HG03342 (cell line): ENCODE measurements around the gene TFDP1.
"Not testable (repeated sequence)": the region's sequence is repeated elsewhere in the genome, so short reads cannot be mapped to it uniquely, and the experiment has no call there.

ENCODE experiments used
- ATAC-seq: cut with Tn5 transposase; IDR thresholded peaks from one replicate; pipeline ENCODE4 v1.9.1; 2021; ENCODE audit warnings: mild to moderate bottlenecking, moderate library complexity; ENCODE audit not compliant: unreplicated experiment

Gene TFDP1

DNA sequence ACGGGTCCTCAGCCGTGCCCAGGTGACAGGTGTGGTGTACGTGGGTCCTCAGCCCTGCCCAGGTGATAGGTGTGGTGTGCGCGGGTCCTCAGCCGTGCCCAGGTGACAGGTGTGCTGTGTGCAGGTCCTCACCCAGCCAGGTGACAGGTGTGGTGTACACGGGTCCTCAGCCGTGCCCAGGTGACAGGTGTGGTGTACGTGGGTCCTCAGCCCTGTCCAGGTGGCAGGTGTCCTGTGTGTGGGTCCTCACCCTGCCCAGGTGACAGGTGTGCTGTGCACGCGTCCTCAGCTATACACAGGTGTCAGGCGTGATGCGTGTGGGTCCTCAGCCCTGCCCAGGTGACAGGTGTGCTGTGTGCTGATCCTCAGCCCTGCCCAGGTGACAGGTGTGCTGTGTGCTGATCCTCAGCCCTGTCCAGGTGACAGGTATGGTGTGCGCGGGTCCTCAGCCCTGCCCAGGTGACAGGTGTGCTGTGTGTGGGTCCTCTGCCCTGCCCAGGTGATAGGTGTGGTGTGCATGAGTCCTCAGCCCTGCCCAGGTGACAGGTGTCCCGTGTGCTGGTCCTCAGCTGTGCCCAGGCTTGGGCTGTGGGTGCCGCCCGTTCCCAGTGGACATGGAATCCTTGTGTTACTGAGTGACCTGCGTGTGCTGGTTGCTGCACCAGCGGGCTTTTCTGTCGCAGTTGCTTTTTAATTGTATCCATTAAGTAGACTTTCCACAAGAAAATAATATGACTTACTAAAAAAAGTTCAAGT, 9.7 kb downstream of the TFDP1 start:
- ATAC-seq: not testable (repeated sequence)

DNA sequence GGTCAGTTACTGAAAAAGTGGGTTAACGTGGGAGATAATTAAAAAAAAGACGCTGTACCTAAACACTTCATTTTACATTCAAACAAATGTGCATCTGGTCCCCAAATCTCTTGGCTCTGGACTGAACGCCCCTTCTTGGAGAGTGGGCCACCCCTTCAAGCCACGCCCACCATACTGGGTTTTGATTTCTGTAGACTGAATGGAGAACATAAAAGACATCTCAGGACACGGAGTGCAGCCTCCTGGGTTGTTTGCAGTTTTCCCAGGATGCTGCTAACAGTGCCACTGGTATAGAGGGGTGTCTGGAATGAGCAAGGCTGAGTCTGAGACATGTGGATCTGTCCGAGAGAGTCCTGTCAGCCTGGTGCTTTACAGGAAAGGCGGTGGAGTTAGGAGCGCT, 10.6 kb downstream of the TFDP1 start:
- ATAC-seq: no peak

DNA sequence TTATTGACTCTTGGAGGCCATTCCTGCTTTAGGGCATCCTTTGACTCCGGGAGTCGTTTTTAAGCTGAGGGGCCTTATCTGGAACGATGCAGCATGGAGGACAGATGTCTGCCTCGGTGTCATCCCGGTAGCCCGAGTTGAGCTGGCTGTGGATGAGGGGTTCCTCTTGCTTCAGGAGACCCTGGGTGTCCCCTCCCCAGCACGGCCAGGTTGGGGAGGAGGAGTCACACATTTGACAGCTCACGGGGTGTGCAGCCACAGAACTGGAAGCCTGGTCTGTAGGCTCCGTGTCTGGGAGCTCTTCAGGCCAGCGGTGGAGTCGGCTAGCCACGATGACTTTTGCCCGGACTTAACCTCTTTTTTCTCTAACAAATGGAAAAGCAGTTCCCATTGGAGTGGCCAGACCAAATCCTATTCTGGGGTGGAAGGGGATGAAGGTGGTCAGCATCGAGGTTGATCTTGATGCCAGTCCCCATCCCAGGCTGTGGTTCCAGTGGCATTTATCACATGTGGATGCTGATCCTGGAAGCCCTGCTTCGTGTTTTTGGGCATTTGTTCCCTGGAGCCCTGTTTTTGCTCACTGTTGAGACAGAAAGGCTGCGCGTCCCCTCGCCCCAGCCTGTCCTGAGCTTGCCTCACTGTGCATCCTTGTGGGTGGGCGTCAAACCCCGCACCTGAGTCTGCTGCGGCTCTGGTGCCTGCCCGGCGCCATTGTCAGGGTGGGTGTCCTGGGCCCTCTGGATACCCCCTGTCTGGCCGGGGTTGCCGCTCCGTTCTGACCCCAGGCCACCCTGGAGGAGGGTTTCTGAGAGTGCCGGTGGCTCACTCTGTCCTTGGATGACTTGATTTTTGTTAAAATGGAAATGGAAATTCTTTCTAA, 12.0 kb downstream of the TFDP1 start:
- ATAC-seq: no peak

DNA sequence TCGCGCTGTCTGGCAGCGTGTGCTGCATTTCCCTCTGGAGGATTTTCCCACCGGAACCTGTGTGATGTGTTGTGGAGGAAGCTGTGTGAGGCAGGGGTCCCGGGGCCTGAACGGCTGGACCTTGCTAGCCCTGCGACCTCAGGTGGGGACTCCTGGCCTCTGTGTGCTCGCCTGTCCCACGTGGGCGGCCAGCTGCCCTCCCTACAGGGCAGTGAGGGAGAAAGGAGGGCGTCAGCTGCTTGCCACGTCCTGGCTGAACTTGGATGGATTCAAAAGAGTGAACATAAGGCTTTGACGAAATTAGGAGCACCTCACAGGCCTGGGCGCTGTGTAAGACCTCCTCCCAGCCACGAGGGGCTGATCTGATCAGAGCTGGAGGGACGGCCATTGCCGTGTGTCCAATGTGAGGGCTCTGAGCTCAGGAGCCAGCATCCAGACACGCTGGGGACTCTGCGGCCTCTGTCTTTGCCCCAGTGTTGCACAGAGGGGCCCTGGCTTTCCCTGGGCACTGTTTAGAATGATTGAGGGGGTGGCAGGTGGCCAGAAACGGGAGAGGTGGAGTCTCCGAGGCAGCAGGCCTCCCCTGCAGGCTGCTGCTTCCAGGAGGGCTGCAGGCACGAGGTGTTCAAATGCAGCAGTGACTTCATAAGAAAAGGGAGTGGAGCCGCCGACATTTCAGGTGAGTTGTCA, 13.0 kb downstream of the TFDP1 start:
- no peak for ATAC-seq

DNA sequence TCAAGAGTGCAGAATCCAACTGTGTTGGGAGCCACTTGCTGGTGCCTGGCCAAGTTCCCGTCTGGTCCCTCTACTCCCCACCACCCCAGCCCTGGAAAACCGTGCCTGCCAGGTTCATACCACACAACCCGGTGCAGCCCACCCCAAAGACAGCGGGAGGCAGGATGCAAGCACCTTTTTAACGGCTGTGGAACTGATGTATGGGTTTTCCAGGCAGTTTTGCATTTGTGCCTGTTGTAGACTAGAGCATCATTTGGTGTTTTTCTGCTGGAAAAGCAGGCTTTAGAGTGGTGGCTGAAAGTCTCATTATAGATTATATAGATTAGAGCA, 13.5 kb downstream of the TFDP1 start:
- no peak for ATAC-seq

DNA sequence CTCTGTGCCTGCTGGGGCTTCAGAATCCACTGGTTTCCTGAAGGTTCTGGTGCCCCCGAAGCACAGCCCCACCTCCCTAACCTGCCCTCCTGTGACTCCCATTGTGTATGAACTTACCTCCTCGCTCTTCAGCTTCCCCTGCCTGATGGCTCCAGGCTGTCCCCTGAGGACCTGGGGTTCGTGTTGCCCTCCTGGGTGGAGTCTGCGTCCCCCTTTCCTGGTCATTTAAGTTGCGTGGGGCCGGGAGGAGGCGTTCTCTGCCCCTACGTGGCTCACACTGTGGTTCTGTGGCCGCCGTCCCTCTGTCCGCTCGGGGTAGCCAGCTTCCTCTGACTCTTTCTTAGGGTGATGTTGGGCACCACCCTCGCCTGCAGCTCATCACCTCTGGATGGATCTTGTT, 13.9 kb downstream of the TFDP1 start:
- no peak for ATAC-seq

DNA sequence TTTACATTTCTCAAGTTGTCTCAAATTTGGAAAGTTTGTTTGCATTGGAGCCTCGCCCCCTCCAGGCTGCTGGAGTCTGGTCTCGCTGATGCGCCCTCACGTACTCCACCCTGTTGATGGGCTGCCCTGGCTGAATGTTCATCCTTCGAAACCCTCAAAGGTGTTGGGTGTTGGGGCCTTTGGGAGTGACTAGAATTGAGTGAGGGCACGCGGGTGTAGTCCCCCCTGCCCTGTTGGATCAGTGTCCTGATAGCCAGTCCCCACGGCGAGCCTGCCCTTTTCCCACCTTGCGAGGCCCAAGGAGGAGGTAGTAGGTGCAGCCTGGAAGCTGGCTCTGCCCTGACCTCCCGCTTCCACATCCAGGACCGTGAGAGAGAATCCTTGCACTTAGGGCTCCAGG, 14.8 kb downstream of the TFDP1 start:
- ATAC-seq: no peak

DNA sequence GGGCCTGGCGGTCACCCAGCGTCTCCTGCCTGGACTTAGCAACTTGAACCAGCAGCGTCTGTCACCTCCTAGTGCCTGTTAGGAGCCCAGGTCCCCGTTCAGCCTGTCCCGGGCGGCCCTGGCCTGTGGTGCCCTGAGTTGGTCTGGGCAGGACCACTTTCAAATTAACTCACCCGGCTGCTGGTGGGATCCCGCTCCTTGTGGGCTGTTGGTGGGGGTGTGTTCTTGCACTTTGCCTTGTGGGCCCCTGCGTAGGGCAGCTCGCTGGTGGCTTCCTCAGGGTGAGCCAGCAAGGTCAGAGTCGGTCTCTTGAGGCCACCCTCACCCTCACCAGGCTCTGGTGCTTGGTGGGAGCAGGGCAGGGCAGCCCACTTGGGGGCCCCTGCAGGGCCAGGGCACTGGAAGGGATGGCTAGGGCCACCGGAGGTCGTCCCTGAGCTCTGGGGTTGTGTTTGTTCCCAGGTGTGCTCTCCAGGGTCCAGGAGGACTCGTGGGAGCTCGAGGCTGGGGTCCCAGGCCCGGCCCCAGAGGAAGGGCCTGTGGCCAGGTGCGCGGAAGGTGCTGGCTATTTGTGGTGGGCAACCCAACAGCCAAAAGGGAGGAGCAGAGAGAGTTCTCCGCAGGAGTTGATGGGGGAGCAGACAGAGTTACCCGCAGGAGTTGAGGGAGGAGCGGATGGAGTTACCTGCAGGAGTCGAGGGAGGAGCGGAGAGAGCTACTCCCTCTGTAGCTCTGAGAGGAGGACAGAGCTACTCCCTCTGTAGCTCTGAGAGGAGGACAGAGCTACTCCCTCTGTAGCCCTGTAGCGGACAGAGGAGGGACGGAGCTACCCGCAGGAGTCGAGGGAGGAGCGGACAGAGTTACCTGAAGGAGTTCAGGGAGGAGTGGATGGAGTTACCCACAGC, 16.9 kb downstream of the TFDP1 start:
- ATAC-seq: no peak

DNA sequence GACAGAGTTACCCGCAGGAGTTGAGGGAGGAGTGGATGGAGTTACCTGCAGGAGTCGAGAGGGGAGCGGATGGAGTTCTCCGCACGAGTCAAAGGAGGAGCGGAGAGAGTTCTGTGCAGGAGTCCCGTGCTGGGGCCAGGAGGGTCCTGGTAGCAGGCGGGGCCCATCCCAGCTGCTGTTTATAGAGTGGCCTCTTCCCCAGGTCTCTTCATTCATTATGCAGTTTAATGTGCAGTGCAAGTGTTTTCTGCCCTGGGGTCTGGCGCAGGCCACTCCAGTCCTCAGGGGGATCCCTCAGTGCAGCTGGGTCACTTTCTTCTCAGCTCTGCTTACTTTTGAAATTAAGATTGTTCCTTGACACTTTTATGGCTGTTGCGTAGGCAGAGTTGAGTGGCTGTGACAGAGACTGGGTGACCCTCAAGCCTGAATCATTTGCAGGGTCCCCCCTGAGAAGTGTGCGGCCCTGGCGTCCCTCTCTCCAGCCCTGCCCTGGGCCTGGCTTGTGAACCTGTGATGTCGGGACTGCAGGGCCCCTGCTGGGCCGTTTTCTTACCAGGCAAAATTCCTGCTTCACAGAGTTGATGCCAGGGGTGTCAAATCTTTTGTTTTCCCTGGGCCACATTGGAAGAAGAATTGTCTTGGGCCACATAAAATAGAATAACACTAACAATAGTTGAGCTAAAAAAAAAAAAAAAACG, 17.9 kb downstream of the TFDP1 start:
- ATAC-seq: no peak

DNA sequence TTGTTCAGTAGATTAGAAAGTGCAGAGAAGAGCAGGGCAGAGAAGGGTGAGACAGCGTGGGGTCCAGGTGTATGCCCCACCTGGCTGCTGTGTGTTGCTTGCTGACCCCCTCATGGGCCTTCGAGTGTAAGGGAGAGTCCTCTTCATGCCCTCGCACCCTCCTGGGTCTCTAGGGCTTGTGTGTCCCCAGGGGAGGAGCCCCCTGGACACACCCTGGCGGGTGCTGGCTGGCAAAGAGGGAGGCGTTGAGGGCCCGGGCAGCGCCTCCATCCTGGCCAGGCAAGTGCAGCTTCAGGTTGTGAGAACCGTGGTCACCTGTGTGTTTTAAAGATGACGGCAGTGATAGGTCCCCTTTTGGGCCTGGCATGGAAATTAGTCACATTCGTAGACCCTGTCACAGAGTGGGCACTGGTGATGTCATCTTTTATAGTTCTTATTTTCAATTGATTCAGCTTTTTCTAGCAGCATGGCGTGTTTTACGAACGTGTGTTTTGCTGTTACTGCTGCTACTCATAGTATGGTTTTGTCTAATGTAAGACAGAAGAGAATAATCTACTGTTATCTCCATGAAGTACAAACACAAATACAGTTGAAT, 18.7 kb downstream of the TFDP1 start:
- no peak for ATAC-seq

DNA sequence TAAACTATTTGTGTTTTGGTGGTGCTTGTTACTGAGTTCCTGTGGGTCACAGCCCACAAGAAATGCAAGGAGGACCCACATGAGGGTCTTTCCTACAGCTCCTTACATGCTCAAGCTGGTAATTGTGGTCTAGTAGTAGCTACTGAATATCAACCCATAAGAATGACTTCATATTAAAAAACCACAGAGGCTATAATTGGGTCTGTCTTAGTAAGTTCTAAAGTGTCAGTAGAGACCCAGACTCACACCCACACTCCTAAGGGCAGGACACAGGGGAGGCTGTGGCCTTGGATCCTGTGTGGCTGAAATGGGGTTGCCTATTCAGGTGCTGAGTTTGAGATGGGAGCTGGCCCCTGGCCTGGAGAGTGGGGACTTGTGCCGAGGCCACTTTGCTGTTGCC, 19.6 kb downstream of the TFDP1 start:
- no peak for ATAC-seq

DNA sequence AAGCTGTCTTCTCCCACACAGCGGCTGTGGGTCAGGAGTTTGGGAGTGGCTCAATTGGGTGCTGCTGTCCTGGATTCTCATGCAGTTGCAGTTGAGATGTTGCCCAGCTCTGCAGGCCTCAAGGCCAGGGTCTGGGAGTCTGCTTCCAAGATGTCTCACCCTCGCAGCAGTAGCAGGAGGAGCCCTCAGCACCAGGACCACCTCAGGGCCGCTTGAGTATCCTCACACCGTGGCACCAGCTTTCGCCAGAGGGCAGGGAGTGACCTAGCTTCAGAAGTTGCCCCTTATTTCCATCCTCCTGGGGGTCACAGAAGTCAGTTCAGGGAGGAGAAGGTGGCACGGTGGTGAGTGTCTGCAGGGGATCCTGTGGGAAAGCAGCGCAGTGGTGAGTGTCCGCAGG, 20.9 kb downstream of the TFDP1 start:
- ATAC-seq: no peak

DNA sequence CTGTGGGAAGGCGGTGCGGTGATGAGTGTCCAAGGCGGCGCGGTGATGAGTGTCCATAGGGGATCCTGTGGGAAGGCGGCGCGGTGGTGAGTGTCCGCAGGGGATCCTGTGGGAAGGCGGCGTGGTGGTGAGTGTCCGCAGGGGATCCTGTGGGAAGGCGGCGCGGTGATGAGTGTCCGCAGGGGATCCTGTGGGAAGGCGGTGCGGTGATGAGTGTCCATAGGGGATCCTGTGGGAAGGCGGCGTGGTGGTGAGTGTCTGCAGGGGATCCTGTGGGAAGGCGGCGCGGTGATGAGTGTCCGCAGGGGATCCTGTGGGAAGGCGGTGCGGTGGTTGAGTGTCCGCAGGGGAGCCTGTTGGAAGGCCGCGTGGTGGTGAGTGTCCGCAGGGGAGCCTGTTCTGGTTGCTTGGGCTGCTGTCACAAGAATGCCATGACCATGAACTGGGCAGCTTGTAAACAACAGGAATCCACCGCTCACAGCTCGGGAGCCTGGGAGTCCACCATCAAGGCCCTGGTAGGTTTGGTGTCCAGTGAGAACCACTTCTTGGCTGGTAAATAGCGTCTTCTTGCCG, 21.4 kb downstream of the TFDP1 start:
- no peak for ATAC-seq

DNA sequence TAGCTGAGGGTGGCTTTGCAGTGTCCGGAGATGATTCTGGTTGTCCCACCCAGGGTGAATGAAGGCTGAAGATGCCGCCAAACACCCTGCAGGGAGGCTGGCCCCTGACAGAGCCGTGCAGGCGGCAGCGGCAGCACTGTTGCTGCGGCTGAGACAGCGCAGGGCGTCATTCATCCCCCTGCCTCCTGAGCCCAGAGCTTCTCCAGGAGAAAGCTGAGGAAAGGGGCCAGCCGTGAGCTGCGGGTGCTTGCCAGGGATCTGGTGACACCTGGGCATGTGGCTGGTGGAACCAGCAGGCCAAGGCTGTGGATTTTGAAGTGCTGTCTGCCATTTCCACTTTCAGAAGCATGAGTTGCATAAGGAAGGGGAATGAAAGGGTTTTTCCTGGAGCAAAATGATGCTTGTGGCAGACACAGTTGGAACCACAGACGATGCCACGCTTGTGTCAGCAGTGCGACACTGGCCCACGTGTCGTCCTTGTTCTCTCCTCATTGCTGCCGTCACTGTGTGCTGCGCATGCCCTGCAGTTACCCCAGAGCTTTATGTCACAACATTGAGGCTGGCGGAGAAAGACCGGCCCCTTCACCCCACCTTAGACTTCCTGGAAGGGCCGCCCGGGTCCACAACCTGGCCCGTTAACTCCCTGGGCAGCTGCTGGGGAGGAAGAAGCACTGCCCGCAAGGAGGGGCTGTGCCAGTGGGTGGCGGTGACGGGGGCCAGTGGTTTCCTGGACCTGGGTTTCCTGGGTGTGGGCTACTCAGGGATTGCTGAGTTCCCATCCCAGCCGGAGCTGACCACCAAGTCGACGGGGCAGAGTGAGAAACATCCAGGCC, 22.7 kb downstream of the TFDP1 start:
- ATAC-seq: no peak

DNA sequence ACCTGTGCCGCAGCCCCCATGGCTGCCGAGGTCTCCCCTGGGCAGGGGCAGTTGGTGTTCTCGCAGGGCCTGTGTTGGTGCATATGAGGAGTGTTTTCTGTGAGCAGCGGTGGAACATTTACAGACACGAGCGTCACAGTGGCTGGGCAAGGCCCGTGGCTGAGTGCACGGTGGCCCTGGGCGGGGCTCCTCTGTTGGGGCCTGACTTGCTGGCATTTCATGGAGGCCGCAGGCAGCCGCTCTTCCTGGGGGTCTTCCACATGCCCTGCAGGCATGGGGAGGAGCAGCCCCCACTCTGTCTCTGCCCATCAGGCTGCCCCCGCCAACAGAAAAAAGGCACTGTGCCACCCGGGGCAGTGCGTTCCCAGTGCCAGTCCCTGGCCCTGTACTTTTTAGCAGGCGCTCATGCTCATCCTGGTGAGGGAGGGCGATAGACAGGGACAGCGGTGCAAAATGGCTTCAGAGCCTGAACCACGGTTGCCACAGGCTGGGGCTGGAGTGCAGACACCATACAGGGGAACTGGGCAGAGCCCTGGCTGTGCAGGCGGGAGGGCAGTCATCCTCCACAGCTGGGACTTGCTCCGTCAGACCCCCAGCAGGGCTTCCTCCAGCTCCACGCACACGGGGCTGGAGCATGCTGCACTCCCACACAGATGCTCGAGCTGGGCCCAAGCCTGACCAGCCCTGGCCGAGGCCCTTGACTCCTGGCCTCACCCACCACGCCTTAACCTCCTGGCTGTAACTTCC, 23.5 kb downstream of the TFDP1 start:
- no peak for ATAC-seq

DNA sequence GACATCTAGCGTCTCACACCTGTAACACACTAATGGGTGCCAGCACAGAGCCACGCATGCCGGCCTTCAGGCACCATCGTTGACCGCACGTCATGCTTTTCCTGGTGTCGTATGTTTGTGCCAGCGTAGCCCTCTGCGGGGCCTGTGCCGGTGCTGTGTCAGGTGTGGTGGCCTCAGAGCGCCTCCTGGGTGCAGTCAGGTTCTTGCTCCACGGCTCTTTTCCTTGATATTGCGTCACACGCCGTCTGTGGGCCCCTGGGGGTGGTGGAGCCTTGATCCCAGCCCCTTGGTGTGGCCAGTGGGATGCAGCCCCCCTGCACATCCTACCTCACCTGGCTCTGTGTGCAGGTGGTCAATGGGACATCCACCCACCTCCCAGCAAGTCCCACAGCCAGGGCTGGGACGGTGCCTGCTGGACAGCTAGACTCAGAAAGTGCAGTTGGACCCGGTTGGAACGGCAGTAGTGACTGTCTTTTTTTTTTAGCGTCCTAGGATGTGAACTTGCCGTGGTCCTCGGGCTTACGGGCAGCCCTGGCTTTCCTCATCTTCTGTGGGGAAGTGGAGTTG, 24.5 kb downstream of the TFDP1 start:
- no peak for ATAC-seq

DNA sequence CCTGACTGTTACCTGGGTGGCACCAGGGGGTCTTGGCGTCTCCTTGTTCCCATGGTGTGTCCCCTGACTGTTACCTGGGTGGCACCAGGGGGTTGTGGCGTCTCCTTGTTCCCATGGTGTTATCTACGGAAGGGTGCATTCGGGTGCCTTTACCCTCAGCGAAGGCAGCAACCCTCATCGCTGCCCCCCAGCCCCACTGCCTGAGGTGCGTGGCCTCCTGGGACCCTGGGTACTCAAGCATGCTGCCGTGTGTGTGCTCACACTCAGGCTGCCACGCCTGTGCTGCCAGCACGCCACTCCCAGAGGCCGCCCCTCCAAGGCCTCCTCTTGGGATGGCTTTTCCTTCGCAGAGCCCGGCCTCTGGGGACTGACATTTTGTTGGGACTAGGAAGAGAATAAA, 25.1 kb downstream of the TFDP1 start:
- ATAC-seq: no peak

DNA sequence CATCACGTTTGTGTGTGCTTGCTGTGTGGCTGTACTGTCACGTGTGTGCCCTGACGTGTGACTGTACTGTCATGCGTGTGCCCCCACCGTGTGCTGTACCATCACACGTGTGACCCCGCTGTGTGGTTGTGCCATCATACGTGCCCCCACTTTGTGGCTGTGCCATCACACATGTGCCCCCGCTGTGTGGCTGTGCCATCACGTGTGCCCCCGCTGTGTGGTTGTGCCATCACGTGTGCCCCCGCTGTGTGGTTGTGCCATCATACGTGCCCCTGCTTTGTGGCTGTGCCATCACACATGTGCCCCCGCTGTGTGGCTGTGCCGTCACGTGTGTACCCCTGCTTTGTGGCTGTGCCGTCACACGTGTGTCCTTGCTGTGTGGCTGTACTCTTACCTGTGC, 25.7 kb downstream of the TFDP1 start:
- ATAC-seq: no peak
